HG02981 (cell line): ENCODE measurements around the gene MARVELD2.

ENCODE experiments used
- ATAC-seq: cut with Tn5 transposase; IDR thresholded peaks from one replicate; pipeline ENCODE4 v1.9.1; 2021; ENCODE audit warnings: mild to moderate bottlenecking, moderate library complexity; ENCODE audit not compliant: unreplicated experiment

Gene MARVELD2

GRCh38 chr5:69492391-69492922 lies 77.5 kb downstream of the MARVELD2 start, which contains the start of gene OCLN:
Gene OCLN, plus strand, starts transcription at chr5:69492790. Its CDS starts 11,455 bp downstream, at chr5:69504245.
- no peak for ATAC-seq

GRCh38 chr5:69492923-69493395 lies 78.0 kb downstream of the MARVELD2 start:
- no peak for ATAC-seq

- no peak for ATAC-seq
These were observed 78.6 kb downstream of the MARVELD2 start for GRCh38 chr5:69493396-69494133.
